CD4-positive, alpha-beta T cell (primary cell): ENCODE results near the gene SIGLEC10. TPM values are rescaled to one million over a fixed set of nuclear protein-coding genes. Genes with fewer than 3 reads are reported as not detected.

ENCODE experiments used
- ATAC-seq: fragments of 200-7000 bp; cut with Tn5 transposase; one replicate; pipeline ENCODE4 v1.10.0; 2022; ENCODE audit warnings: mild to moderate bottlenecking; ENCODE audit not compliant: poor library complexity
- CTCF ChIA-PET: fragments of 350-600 bp; sonication (Branson Sonifier 250); formaldehyde crosslinking; loops from one replicate; lab custom pipeline; 2021; ENCODE audit warnings: antibody characterized with exemption, inconsistent platforms; lab: Charles Lee
- POLR2A ChIA-PET: fragments of 350-600 bp; sonication (Branson Sonifier 250); formaldehyde crosslinking; loops from one replicate; lab custom pipeline; 2021; ENCODE audit warnings: antibody characterized with exemption, inconsistent platforms; lab: Charles Lee
- DNase-seq, 14 experiments: peaks; one replicate each; pipeline ENCODE4 v3.0.0-alpha.2; 2013 to 2020; ENCODE audit warnings: mixed read lengths in 2 of 14
- H3K27ac ChIP-seq, 2 donors: one replicate each; pipeline versions ENCODE4 v1.5.1 to v1.7.0; 2013; ENCODE audit warnings: low read length in 2 of 2, low read depth in 1 of 2, mild to moderate bottlenecking in 1 of 2
- H3K27me3 ChIP-seq, 2 experiments: 1 replicate in 1 of 2; 2 replicates in 1 of 2; pipeline versions ENCODE4 v1.6.1 to v1.7.0; 2013; ENCODE audit warnings: low read length in 2 of 2, control low read depth in 1 of 2, mild to moderate bottlenecking in 1 of 2, moderate library complexity in 1 of 2; ENCODE audit not compliant: insufficient read depth in 2 of 2, control insufficient read depth in 1 of 2
- H3K36me3 ChIP-seq: one replicate; pipeline ENCODE4 v1.6.1; 2013; ENCODE audit warnings: low read length, control low read depth; ENCODE audit not compliant: insufficient read depth
- H3K4me1 ChIP-seq: one replicate; pipeline ENCODE4 v1.6.1; 2013; ENCODE audit warnings: low read length, control low read depth; ENCODE audit not compliant: insufficient read depth
- H3K4me3 ChIP-seq: one replicate; pipeline ENCODE4 v1.5.1; 2013; ENCODE audit warnings: mild to moderate bottlenecking, low read length, moderate library complexity
- H3K9me3 ChIP-seq, 2 experiments: 1 replicate in 1 of 2; 2 replicates in 1 of 2; pipeline versions ENCODE4 v1.6.1 to v1.7.0; 2013; ENCODE audit warnings: low read length in 2 of 2, mild to moderate bottlenecking in 2 of 2, control low read depth in 1 of 2, moderate library complexity in 1 of 2; ENCODE audit not compliant: control insufficient read depth in 1 of 2, insufficient read depth in 1 of 2
- H3K27ac Mint-ChIP-seq: one replicate; pipeline ENCODE4 v1.8.0; 2020; ENCODE audit warnings: mixed read lengths
- H3K27me3 Mint-ChIP-seq: one replicate; pipeline ENCODE4 v1.8.0; 2021; ENCODE audit warnings: mixed read lengths
- H3K36me3 Mint-ChIP-seq: one replicate; pipeline ENCODE4 v1.8.0; 2021; ENCODE audit warnings: low read depth, mixed read lengths
- H3K4me1 Mint-ChIP-seq: one replicate; pipeline ENCODE4 v1.8.0; 2021; ENCODE audit warnings: low read depth, mixed read lengths
- H3K4me3 Mint-ChIP-seq: one replicate; pipeline ENCODE4 v1.8.0; 2020; ENCODE audit warnings: mild to moderate bottlenecking, mixed read lengths
- H3K9me3 Mint-ChIP-seq: one replicate; pipeline ENCODE4 v1.8.0; 2020; ENCODE audit warnings: mixed read lengths
- CTCF ChIP-seq: fragments of 200-600 bp; IDR thresholded peaks from one replicate; pipeline ENCODE4 v1.8.0; 2022; ENCODE audit warnings: antibody characterized with exemption, mild to moderate bottlenecking
- intact Hi-C, 2 experiments: fragments of 100-400 bp; cut with DNase I in 1 of 2; cut with micrococcal nuclease in 1 of 2; formaldehyde crosslinking; loops; one replicate each; pipeline versions ENCODE4 v1.15.1 to v1.9.0; 2023 to 2025; cut with DNase I, micrococcal nuclease
- total RNA-seq, 174 experiments: library from RNA in 2 of 174; stranded (reverse) in 2 of 174; gene quantifications; one replicate each; pipeline ENCODE4 v1.2.3 and lab custom pipeline; 2021 to 2026

SIGLEC10 gene
- total RNA-seq, 2 experiments from 2014 or later: 0.39 to 0.58 TPM

- CTCF ChIA-PET: no interaction called here
- no peak for TF ChIP-seq CTCF
- ATAC-seq: no peak
- peaks cover 50% of the 10 kb centered on the region for H3K27me3 Mint-ChIP-seq
- intact Hi-C loops: no loop called here
- Histone ChIP-seq H3K9me3 (peaks cover 0 to 12% of the 10 kb centered on the region in 2 experiments), H3K27ac (no peak overlapping the region), H3K4me1 (peaks cover 2% of the 10 kb centered on the region), H3K27me3 (peaks cover 17 to 21% of the 10 kb centered on the region in 2 experiments), H3K4me3 (no peak overlapping the region), H3K36me3 (no peaks in the 10 kb centered on the region)
- POLR2A ChIA-PET: no interaction called here
- no peaks in the 10 kb centered on the region for H3K9me3 Mint-ChIP-seq
- DNase-seq: peak in 1 of 14 experiments; percentile 19
- H3K4me3 Mint-ChIP-seq: no peak overlapping the region
- H3K36me3 Mint-ChIP-seq: no peaks in the 10 kb centered on the region
- H3K4me1 Mint-ChIP-seq: no peaks in the 10 kb centered on the region
- H3K27ac Mint-ChIP-seq: no peak overlapping the region
These were observed 42.9 kb upstream of the SIGLEC10 start for GRCh38 chr19:51460164-51460992.

GRCh38 chr19:51458899-51459505 is 41.6 kb upstream of the SIGLEC10 start:
- no peak for ATAC-seq
- Mint-ChIP-seq H3K4me3 (no peak overlapping the region), H3K4me1 (no peaks in the 10 kb centered on the region), H3K27ac (no peak overlapping the region), H3K27me3 (peaks cover 39% of the 10 kb centered on the region), H3K9me3 (no peaks in the 10 kb centered on the region), H3K36me3 (no peaks in the 10 kb centered on the region)
- Histone ChIP-seq H3K27ac (no peak overlapping the region), H3K9me3 (peaks cover 0 to 12% of the 10 kb centered on the region in 2 experiments), H3K4me1 (peaks cover 2% of the 10 kb centered on the region), H3K36me3 (no peaks in the 10 kb centered on the region), H3K27me3 (peaks cover 19 to 21% of the 10 kb centered on the region in 2 experiments), H3K4me3 (no peak overlapping the region)
- intact Hi-C loops: no loop called here
- POLR2A ChIA-PET: no interaction called here
- no peak for TF ChIP-seq CTCF
- CTCF ChIA-PET: no interaction called here
- DNase-seq: no peak

- Histone ChIP-seq H3K4me1 (peaks cover 2% of the 10 kb centered on the region), H3K27me3 (peaks cover 19 to 21% of the 10 kb centered on the region in 2 experiments), H3K4me3 (no peak within 1 kb of the TSS), H3K9me3 (peaks cover 0 to 12% of the 10 kb centered on the region in 2 experiments), H3K36me3 (no peaks in the 10 kb centered on the region), H3K27ac (no peak within 1 kb of the TSS)
- Mint-ChIP-seq H3K27me3 (peaks cover 38% of the 10 kb centered on the region), H3K27ac (no peak within 1 kb of the TSS), H3K4me1 (no peaks in the 10 kb centered on the region), H3K4me3 (no peak within 1 kb of the TSS), H3K36me3 (no peaks in the 10 kb centered on the region), H3K9me3 (no peaks in the 10 kb centered on the region)
- no peak for TF ChIP-seq CTCF
- ChIA-PET POLR2A (no interaction called here), CTCF (no interaction called here)
- no peak for ATAC-seq
- intact Hi-C loops: no loop called here
- DNase-seq: no peak
These were observed 40.7 kb upstream of the SIGLEC10 start, which contains the start of gene SIGLEC8 for GRCh38 chr19:51458051-51458645. TSS of gene SIGLEC8 (minus strand) at chr19:51458454. CDS start at chr19:51458387, 67 bp downstream.
